Activated T-helper 9 cell treated with anti-CD3 and anti-CD28 coated beads, Interleukin-2, amount 50 U/mL, for 16 hours (primary cell): ENCODE data around the gene SLC38A11.
"Not testable (repeated sequence)": the region's sequence is repeated elsewhere in the genome, so short reads cannot be mapped to it uniquely, and the experiment has no call there.

Experiments used
- DNase-seq: peaks from one replicate; pipeline ENCODE4 v3.0.0-alpha.2; 2020; ENCODE audit warnings: low read depth

The SLC38A11 gene

DNA sequence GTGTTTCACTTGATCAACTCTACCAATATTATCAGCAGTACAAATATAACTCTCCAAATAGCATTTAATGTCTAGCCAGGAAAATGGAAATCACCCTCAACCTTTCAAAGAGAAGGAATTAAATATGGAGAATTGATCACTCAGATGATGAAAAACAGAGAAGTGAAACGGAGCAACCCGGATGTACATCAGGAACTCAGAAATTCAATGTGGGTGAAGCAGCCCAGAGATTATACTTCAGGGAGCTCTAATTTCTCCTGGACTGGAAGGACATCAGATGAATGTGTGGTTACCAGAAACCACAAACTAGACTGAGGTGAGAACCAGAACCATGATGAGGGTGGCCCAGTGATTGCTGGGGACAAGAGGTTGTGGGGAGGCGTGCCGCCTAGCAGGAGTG is 78.2 kb downstream of the SLC38A11 start:
- no peak for DNase-seq

DNA sequence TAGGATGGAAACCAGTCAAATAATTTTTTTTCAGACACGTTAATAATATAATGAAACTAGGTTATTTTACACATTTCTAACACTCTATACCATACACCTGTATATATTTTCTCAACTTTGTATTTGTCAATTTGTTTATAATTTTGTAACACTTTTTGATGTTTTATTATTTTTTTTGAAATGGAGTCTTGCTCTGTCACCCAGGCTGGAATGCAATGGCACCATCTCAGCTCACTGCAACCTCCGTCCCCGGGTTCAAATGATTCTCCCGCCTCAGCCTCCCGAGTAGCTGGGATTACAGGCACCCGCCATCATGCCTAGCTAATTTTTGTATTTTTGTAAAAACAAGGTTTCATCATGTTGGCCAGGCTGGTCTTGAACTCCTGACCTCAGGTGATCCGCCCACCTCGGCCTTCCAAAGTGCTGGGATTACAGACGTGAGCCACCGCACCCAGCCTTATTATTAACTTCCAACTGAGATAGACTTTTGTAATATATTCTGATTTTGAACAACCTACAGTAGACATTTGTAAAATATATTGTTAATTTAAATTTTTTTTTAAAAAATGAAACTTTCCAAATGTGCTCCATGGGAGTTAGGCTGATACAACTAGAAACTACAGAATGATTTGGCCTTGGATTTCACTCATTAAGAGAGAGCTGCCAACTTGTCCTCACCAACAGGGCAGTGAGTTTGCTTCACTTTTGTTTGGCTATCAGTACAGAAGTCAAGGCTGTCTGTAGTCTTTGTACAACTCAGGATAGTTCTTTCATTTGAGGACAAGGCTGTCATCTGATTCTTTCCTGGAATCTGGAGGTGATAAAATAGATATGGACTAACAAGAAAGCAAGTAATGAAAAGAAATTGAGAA is 79.8 kb downstream of the SLC38A11 start:
- no peak for DNase-seq

DNA sequence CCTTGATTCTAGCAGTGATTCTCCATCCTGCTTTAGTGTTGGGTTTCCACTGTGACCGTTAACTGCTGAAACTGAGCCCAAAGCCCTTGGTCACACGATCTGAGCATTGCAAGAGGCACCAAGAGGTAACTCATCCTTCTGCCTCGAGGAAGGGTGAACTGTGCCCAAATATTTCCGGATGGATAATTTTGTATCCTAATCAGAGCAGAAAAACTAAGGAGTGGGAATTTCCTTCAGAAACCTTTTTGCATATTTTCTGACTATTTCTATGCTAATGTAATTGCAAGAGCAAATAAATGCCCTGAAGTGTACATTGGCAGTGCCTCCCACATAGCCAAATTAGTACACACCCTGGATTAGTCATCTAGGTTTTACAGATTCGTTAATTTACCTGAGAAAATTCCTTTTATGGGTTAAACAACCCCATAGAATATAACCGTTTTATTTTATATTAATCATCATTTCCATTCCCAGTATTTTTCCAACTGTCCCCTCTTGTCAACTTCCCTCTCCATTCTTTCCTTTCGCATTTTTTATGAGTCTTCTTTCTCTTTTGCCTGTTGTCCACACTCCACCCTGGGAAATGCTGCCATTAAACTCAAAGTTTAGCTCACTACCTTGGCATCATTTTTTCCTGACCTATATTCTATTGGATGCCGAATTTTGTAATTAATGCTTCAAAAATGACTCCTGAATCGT is 82.0 kb downstream of the SLC38A11 start:
- DNase-seq, result no peak

DNA sequence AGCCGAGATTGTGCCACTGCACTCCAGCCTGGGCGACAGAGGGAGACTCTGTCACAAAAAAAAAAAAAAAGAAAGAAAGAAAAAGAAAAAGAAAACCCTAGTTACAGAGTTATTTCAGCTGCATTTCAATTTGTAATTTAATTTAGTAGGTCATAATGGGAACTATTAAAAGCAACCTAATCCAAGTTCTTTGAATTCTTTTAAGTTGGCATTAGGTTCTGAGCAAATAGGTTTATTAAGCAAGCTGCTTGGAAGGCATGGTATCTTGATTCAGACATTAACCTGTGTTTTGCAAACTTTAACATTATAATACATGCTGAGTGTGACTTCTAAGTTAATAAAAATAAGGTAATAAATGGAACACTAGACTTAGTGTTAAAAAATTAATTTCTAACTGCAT is 83.9 kb downstream of the SLC38A11 start:
- DNase-seq, result no peak

DNA sequence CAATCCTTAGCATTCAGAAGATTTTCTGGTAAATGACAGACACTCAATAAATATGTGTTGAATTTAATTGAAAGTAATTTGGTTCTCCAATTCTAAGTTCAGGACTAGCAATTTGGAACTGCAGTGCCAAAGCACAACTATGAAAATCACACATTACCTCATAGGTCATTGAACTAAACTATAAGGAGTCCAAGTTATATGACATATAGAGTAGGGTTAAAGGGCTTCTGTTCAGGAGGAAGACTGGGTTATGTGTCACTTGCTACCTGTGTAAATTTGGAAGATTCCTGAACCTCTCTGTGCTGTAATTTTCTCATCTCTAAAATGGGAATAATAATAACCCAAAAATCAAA is 85.9 kb downstream of the SLC38A11 start:
- no peak for DNase-seq

DNA sequence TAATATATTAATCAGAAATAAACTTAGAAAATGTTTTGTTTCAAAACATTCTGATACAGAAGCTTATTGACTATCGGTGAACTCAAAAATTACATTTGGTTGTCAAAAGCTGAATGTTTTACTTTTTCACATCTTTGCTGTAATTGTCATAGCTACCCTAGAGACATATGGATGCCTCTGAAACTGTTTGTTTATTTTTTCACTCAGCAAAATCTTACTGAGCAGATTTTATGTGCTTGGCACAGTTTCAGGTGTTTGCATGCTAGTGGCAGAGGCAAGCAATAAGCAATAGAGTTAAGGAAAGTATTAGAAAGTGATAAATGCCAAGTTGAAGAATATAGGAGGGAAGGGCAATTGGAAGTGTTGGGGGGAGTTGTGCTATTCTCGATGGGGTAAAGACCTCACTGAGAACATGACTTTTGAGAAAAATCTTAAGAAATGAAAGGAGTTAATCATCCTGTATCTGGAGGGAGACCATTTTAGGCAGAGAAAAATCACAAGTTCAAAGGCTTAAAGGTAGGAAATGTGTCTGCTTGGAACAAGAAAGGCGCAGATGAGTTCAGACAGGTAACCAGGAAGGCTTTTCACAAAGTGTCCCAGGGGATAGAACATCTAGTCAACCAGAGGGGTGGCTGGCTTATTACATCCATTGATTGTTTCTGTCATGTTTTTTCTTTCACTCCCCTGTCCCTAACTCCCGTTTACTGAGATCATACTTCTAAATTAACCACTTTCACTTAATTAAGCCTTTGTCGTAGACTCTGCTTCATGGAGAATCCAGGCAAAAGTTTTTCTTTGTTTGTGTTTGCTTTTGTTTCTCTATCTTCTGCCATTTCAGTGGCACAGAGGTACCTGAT is 86.5 kb downstream of the SLC38A11 start:
- no peak for DNase-seq

DNA sequence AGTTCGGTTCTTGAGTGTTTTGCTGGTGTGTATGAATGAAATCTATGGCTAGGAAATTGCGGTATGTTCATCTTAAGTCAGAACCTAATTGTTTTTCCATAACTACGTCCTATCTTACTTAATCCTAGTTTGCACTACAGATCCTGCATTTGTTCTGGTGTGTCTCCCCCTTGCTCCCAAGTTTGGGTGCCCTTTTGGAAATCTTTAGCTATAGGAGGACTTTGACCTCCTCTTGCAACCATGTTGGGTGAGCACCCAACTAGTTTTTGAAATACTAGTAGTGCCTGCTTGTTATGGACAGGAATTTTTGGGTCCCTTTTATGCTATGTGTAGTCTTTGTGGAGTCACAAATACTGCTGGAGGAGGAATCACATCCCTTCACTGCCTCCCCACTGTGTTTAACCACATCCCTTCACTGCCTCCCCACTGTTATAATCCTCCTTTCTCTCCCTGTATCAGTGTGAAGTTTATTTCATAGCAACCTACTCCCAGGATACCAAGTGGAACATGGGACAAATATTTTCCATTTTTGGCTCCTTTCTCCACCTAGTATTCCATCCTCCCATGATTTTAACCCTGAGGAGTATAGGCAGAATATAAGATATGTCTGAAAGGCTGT is 87.4 kb downstream of the SLC38A11 start:
- DNase-seq, result no peak

DNA sequence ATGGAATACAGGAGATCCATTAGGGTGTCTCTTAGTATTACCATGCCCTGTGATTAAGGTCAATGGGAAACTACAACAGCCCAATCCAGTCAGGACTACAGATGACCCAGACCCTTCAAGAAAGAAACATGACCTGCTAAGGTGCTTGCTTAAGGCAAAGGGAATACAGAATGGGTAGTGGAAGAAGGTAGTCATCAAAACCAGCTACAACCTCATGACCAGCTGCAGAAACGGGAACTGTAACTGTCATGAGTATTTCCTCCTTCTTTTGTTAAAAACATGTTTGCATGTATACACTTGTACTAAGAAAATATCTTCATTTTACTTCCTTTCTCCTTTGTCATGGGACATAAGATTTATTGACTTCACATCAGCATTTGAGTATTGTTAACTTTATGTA is 88.9 kb downstream of the SLC38A11 start:
- DNase-seq, result not testable (repeated sequence)

DNA sequence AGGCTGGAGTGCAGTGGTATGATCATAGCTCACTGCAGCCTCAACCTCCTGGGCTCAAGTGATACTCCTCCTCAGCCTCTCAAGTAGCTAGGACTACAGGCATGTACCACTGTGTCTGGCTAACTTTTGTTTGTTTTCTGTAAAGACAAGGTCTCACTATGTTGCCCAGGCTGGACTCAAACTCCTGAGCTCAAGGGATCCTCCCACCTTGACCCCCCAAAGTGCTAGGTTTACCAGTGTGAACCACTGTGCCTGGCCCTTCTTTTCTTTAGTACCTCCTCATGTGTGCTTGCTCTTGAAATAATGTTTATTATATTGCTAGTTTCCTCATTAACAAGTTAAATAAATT is 94.7 kb downstream of the SLC38A11 start:
- DNase-seq, result no peak

DNA sequence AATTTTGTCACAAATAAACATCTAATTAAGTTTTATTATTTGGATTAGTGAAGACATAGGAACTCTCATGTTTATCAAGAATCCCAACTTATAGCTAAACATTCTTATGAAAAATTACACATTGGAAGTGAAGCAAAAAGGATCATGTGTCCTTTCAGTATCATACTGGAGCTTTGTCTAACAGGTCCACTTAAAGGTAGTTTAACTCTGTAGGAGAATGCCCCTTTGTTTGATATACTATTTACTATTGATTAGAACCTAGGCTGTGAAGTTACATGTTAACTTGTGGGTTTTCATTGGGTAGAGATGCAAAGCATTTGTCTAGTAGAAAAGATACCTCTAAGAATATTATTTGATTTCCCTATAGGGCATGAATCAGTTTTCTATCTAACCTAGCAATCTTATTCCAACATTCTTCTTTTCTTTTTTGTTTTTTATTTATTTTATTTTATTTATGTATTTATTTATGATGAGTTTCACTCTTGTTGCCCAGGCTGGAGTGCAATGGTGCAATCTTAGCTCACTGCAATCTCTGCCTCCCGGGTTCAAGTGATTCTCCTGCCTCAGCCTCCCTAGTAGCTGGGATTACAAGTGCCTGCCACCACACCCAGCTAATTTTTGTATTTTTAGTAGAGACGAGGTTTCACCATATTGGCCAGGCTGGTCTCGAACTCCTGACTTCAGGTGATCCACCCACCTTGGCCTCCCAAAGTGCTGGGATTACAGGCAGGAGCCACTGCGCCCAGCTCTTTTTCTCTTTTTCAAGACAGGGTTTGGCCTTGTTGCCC is 95.2 kb downstream of the SLC38A11 start:
- not testable (repeated sequence) for DNase-seq

DNA sequence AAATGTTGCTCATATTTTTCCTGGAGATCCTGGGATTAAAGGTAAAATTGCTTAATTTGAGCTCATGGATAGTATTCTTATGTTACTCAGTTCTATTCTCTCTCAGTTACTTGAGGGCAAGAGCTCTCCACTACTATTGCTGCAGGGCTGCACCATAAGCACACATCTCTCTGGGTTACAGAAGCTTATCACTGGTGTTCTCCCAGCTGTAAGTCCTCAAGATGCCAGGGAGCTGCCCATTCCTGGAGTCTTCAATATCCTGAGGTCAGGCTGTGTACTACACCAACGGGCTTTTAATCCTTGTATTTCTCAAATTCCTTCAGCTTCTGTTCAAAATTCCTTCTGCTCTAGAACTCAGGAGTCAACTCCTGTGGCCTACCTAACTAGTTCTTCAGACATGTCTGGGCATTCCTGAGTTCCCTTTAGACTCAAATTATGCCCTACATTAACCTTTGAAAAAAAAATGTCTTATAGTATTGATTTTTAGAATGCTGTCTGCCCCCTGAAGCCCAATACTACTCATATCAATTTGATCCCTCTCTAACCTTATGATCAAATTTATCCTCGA is 96.0 kb downstream of the SLC38A11 start:
- no peak for DNase-seq

DNA sequence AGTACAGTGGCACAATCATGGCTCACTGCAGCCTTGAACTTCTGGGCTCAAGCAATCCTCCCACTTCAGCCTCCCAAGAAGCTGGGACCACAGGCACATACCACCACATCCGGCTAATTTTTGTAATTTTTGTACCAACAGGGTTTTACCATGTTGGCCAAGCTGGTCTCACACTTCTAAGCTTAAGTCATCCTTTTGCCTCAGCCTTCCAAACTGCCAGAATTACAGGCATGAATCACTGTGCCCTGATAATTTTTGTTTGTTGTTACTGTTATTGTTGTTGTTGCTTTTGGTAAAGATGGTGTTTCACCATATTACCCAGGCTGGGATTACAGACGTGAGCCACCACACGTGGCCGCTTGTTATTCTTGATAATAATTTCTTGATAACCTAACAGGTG is 103.2 kb downstream of the SLC38A11 start:
- no peak for DNase-seq

DNA sequence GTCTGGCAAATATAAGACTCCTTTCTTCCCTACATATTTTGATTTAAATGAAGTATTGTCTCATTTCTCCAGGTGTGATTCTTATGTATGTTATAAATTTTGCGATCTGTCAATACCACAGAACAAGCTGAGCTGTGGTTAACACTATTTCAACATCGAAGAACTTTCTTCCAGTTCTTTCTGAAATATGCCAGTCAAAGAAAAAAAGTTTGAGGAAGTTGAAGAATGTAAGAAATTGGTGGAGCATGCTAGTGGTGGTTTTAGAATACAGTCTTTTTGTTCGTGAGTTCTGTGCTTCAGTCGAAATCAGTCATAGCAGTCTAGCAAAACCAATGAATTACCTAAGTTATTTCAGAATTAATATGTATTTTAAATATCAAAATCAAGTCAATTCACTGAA is 105.1 kb downstream of the SLC38A11 start:
- DNase-seq, result no peak

DNA sequence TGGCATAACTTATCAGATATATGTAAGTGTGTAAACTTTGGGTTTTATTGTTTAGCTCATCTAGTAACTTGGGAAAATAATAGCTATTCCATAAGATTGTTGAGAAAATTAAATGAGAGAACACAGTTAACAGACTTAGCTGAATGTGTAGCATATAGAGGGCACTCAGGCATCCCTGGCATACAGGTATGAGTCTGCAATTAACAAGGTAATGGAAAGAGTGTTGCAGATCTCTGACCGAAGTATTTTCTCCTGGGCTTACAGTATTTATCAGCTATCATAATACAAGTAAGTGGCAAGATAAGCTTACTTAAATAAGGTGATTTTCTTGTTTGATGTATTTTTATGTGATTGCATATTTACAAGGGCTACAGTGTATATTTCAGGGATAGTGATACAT is 105.8 kb downstream of the SLC38A11 start:
- DNase-seq, result no peak

DNA sequence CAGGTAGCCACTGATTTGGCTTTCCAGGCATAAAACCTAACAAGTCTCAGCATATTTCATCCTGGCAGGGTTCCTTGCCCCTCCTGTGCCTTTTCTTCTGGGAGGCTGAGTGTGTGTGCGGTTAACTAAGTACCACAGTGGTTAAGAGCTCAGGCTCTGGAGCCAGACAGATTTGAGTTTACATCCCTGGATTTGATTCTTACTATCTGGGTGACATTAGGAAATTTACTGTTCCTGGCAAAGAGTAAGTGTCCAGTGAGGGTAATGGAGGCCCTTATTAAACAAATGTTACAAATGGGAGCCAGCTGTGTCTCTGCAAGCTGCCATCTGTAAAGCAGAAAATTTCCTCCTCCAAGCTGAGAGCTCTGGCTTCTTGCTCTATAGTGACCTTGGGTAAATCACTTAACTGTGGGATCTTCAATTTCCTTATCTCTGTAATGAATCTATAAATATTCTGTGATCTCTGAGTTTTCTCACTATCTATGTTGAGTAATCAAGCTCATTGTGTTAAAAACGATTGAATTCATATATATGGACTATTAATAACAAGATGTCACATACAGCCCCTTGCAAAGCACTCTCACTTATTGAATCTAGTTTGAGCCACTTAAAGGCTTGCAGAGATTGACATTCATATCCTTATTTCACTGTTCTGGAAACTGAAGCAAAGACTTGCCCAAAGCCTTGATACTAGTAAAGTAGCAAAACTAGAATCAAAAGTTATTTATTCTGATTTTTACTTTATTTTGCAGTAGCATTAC is 107.2 kb downstream of the SLC38A11 start:
- no peak for DNase-seq

DNA sequence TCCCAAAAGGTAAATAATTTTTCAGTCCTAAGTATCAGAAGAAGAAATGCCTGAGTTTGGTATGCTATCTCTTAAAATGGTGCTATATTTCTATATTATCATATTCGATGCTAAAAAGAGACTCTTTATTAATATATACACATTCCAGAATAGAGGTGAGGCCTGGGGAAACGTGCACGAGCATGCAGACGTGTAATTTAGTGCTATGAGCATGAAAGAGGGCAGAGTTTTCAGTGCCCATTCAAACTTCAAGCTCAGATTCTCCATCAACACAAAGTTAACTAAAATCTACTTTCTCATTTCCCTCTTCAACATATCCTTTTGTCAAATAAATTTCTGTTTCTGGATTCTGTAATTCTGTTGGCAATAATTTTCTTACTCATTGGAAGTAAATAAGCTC is 108.0 kb downstream of the SLC38A11 start:
- no peak for DNase-seq

DNA sequence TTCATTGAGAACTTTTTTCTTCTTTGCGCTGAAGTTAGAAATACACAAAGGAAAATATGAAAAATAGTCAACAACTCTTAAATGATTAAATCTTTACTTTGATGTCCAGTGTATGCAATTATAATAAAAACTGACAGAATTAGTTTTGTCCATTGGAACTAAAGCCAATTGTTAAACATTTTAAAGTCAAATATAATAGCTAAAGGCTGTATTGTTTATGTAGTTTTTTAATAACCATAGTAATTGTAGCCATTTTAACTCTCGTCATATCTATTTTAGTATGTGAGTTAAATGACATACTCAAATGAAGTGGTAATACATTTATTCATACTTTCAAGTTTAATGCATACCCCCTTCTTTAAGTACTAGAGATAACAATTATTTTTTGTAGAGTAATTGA is 109.0 kb downstream of the SLC38A11 start:
- no peak for DNase-seq
